Type B pancreatic cell (in vitro differentiated cells): Measurements from ENCODE around the gene IL16. TPM values are rescaled to one million over a fixed set of nuclear protein-coding genes. Genes with fewer than 3 reads are reported as not detected.

Experiments used
- DNase-seq: peaks from one replicate; pipeline ENCODE4 v3.0.0; 2021; ENCODE audit warnings: mixed read lengths; ENCODE audit not compliant: unreplicated experiment; ENCODE audit errors: extremely low spot score
- H3K27ac Mint-ChIP-seq: 2 replicates; pipeline ENCODE4 v1.8.0; 2021; ENCODE audit warnings: mild to moderate bottlenecking, mixed read lengths
- H3K27me3 Mint-ChIP-seq: 2 replicates; pipeline ENCODE4 v1.8.0; 2021; ENCODE audit warnings: mixed read lengths
- H3K36me3 Mint-ChIP-seq: 2 replicates; pipeline ENCODE4 v1.8.0; 2021; ENCODE audit warnings: mixed read lengths
- H3K4me1 Mint-ChIP-seq: one replicate; pipeline ENCODE4 v1.8.0; 2021; ENCODE audit warnings: mixed read lengths; ENCODE audit not compliant: unreplicated experiment
- H3K4me3 Mint-ChIP-seq: 2 replicates; pipeline ENCODE4 v1.8.0; 2021; ENCODE audit warnings: mild to moderate bottlenecking, mixed read lengths
- H3K9me3 Mint-ChIP-seq: 2 replicates; pipeline ENCODE4 v1.8.0; 2021; ENCODE audit warnings: mixed read lengths
- CTCF ChIP-seq: fragments of 200-600 bp; sonication (generic); conservative IDR thresholded peaks from 2 replicates; pipeline ENCODE4 v1.5.0; 2021; ENCODE audit warnings: antibody characterized with exemption, mild to moderate bottlenecking
- total RNA-seq: library from RNA; stranded (reverse); gene quantifications from 2 replicates; pipeline ENCODE4 v1.2.1, GENCODE V29; 2021; ENCODE audit warnings: low replicate concordance

The IL16 gene
- total RNA-seq, 1 donor from 2014 or later: 0.14 TPM

- TF ChIP-seq CTCF: no peak
- Mint-ChIP-seq H3K27ac (no peak overlapping the region), H3K4me1 (no peaks in the 10 kb centered on the region), H3K36me3 (no peaks in the 10 kb centered on the region), H3K9me3 (no peaks in the 10 kb centered on the region), H3K4me3 (no peak overlapping the region), H3K27me3 (peaks cover 27% of the 10 kb centered on the region)
- no peak for DNase-seq
These were observed 21.2 kb upstream of the IL16 start for GRCh38 chr15:81175496-81175895.

GRCh38 chr15:81176291-81176893 lies 20.3 kb upstream of the IL16 start:
- TF ChIP-seq CTCF: no peak
- H3K27ac Mint-ChIP-seq: no peak overlapping the region
- H3K9me3 Mint-ChIP-seq: no peaks in the 10 kb centered on the region
- DNase-seq: no peak
- H3K27me3 Mint-ChIP-seq: peaks cover 26% of the 10 kb centered on the region
- H3K4me3 Mint-ChIP-seq: no peak overlapping the region
- peaks cover 1% of the 10 kb centered on the region for H3K4me1 Mint-ChIP-seq
- H3K36me3 Mint-ChIP-seq: no peaks in the 10 kb centered on the region

GRCh38 chr15:81178365-81178764 lies 18.3 kb upstream of the IL16 start:
- Mint-ChIP-seq H3K27me3 (peaks cover 30% of the 10 kb centered on the region), H3K4me1 (peaks cover 11% of the 10 kb centered on the region), H3K9me3 (no peaks in the 10 kb centered on the region), H3K27ac (no peak overlapping the region), H3K4me3 (no peak overlapping the region), H3K36me3 (no peaks in the 10 kb centered on the region)
- DNase-seq: no peak
- no peak for TF ChIP-seq CTCF

GRCh38 chr15:81181220-81181619 lies 15.5 kb upstream of the IL16 start:
- no peak for DNase-seq
- TF ChIP-seq CTCF: no peak
- peaks cover 46% of the 10 kb centered on the region for H3K27me3 Mint-ChIP-seq
- peaks cover 11% of the 10 kb centered on the region for H3K4me1 Mint-ChIP-seq
- H3K27ac Mint-ChIP-seq: no peak overlapping the region
- H3K9me3 Mint-ChIP-seq: no peaks in the 10 kb centered on the region
- no peaks in the 10 kb centered on the region for H3K36me3 Mint-ChIP-seq
- H3K4me3 Mint-ChIP-seq: no peak overlapping the region

GRCh38 chr15:81182031-81182755 lies 14.5 kb upstream of the IL16 start:
- Mint-ChIP-seq H3K4me1 (peaks cover 11% of the 10 kb centered on the region), H3K27ac (no peak overlapping the region), H3K36me3 (no peaks in the 10 kb centered on the region), H3K9me3 (no peaks in the 10 kb centered on the region), H3K4me3 (no peak overlapping the region), H3K27me3 (peaks cover 46% of the 10 kb centered on the region)
- TF ChIP-seq CTCF: no peak
- no peak for DNase-seq
